MCF 10A (cell line): ENCODE results near the gene ADGRA3. TPM values are rescaled to one million over a fixed set of nuclear protein-coding genes. Genes with fewer than 3 reads are reported as not detected.

Experiments
- BruUV-seq: library from RNA; stranded (reverse); fragments of 400-500 nt; replicated peaks from 2 replicates; lab custom pipeline; 2021; lab: Mats Ljungman, UMichigan
- CTCF ChIA-PET: fragments of 300-600 bp; sonication (Branson Sonifier 250); formaldehyde crosslinking; extraction: SDS; loops from one replicate; lab custom pipeline; 2021; ENCODE audit warnings: antibody characterized with exemption, inconsistent platforms; lab: Yijun Ruan, JAX
- POLR2A ChIA-PET: fragments of 300-600, 350-650 bp; sonication (Branson Sonifier 250); formaldehyde crosslinking; extraction: SDS; loops from one replicate; lab custom pipeline; 2020; ENCODE audit warnings: antibody characterized with exemption, inconsistent platforms; lab: Yijun Ruan, JAX
- DNase-seq: peaks from one replicate; pipeline ENCODE4 v3.0.0-alpha.2; 2018; ENCODE audit not compliant: unreplicated experiment
- H3K27ac Mint-ChIP-seq: one replicate; pipeline ENCODE4 v1.8.0; 2022; ENCODE audit warnings: mild to moderate bottlenecking, low read depth, mixed read lengths; ENCODE audit not compliant: unreplicated experiment
- H3K27me3 Mint-ChIP-seq: one replicate; pipeline ENCODE4 v1.8.0; 2022; ENCODE audit warnings: mixed read lengths; ENCODE audit not compliant: insufficient read depth, unreplicated experiment
- H3K36me3 Mint-ChIP-seq: one replicate; pipeline ENCODE4 v1.8.0; 2022; ENCODE audit warnings: mild to moderate bottlenecking, moderate library complexity, mixed read lengths; ENCODE audit not compliant: insufficient read depth, unreplicated experiment
- H3K4me1 Mint-ChIP-seq: one replicate; pipeline ENCODE4 v1.8.0; 2022; ENCODE audit warnings: mixed read lengths; ENCODE audit not compliant: insufficient read depth, unreplicated experiment
- H3K4me3 Mint-ChIP-seq: one replicate; pipeline ENCODE4 v1.8.0; 2022; ENCODE audit warnings: mild to moderate bottlenecking, moderate library complexity, mixed read lengths; ENCODE audit not compliant: unreplicated experiment
- H3K9me3 Mint-ChIP-seq: one replicate; pipeline ENCODE4 v1.8.0; 2022; ENCODE audit warnings: mixed read lengths; ENCODE audit not compliant: unreplicated experiment
- intact Hi-C: fragments of 100-400 bp; cut with micrococcal nuclease; formaldehyde crosslinking; loops from 2 replicates; pipeline ENCODE4 v1.14.1; 2022
- total RNA-seq: library from RNA; stranded (reverse); gene quantifications from 2 replicates; pipeline ENCODE4 v1.2.3, GENCODE V29; 2022
- TF ChIP-seq, protein P1 (sequence below): fragments of 200-600 bp; IDR thresholded peaks from one replicate; pipeline ENCODE4 v1.8.0; 2022; ENCODE audit warnings: antibody characterized with exemption, mild to moderate bottlenecking; ENCODE audit not compliant: unreplicated experiment

The ADGRA3 gene
- total RNA-seq, 1 experiment from 2014 or later: 25.2 TPM

DNA sequence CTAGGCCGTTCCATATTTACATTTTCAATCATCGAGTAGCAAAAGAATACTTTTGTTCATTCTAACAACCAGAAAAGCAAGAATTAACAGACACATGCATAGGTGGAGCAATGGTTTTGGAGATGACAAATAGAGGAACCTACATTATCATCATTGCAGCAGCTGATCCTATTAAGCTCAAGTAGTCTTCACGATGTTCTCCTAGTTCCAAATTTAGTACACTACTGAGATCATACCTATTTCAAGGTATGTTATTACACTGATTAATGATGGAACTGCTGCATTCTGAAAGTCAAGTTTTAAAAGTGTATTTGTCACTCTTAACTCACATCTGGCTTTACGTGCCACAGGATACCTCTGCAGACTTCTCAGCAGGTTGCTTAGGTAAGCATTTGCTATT, 87.4 kb downstream of the ADGRA3 start:
- TF ChIP-seq, protein P1, sequence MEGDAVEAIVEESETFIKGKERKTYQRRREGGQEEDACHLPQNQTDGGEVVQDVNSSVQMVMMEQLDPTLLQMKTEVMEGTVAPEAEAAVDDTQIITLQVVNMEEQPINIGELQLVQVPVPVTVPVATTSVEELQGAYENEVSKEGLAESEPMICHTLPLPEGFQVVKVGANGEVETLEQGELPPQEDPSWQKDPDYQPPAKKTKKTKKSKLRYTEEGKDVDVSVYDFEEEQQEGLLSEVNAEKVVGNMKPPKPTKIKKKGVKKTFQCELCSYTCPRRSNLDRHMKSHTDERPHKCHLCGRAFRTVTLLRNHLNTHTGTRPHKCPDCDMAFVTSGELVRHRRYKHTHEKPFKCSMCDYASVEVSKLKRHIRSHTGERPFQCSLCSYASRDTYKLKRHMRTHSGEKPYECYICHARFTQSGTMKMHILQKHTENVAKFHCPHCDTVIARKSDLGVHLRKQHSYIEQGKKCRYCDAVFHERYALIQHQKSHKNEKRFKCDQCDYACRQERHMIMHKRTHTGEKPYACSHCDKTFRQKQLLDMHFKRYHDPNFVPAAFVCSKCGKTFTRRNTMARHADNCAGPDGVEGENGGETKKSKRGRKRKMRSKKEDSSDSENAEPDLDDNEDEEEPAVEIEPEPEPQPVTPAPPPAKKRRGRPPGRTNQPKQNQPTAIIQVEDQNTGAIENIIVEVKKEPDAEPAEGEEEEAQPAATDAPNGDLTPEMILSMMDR: no peak
- H3K9me3 Mint-ChIP-seq: no peaks in the 10 kb centered on the region

DNA sequence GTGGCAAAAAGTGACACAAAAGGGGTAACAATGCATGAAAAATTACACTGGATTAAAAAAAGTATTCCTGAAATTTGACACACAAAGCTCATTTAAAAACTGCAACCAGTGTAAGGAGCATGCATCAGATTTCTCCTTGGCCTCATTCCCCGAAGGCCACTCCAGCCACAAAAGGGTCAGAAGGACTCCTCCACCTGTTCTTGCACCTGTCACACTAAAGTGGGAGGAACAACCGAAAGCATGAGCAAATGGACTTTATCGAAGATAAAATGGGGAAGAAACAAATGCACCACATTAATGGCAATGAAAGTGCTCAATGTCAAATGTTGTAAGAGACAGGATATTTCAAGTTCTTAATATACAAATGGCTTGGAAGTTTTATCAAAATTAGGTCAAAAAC, 88.2 kb downstream of the ADGRA3 start:
- Mint-ChIP-seq H3K9me3 (no peaks in the 10 kb centered on the region), H3K4me3 (no peak overlapping the region), H3K36me3 (peaks cover 25% of the 10 kb centered on the region), H3K27ac (no peak overlapping the region), H3K27me3 (no peaks in the 10 kb centered on the region), H3K4me1 (no peaks in the 10 kb centered on the region)
- ChIA-PET CTCF (interaction anchor here (0.6 to 1.1 kb wide), 3 partner anchors 70 to 180 kb away, joined by 3 to 6 read pairs (median 3); no protein-coding TSS in a partner anchor), POLR2A (interaction anchor here (1.0 kb wide), 1 partner anchor 56 kb away, joined by 4 read pairs; no protein-coding TSS in a partner anchor)
- TF ChIP-seq, protein P1: no peak
- intact Hi-C loops: no loop called here
- DNase-seq: no peak
- BruUV-seq: no TSS peak

More for the DNA sequence above, 87.4 kb downstream of the ADGRA3 start:
- Mint-ChIP-seq H3K27me3 (no peaks in the 10 kb centered on the region), H3K4me3 (no peak overlapping the region), H3K27ac (no peak overlapping the region), H3K4me1 (no peaks in the 10 kb centered on the region), H3K36me3 (peaks cover 22% of the 10 kb centered on the region)
- ChIA-PET CTCF (interaction anchor here (0.7 kb wide), 1 partner anchor 262 kb away, joined by 3 read pairs; no protein-coding TSS in a partner anchor), POLR2A (interaction anchor here (0.6 kb wide), 1 partner anchor 568 kb away, joined by 3 read pairs; no protein-coding TSS in a partner anchor)
- intact Hi-C loops: no loop called here
- no peak for DNase-seq
- BruUV-seq: no TSS peak

DNA sequence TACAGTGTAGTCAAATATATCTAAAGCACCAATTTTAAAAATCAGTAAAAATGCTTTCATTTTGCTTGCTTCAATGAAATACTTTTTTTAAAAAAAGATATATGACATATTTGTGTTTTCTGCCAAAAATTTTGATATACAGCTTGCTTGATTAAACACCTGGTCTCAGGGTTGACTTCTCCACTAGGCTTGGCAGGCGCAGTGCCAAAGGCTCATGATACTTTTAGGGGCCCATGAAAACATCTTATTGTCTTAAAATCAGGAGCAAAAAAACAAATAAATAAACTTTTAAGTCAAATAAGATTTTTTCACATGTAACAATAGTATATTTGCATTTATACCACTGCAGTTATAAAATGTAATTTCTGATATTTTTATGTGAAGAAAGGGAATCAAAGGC, 95.6 kb downstream of the ADGRA3 start:
- H3K27me3 Mint-ChIP-seq: no peaks in the 10 kb centered on the region
- H3K4me1 Mint-ChIP-seq: no peaks in the 10 kb centered on the region
- TF ChIP-seq, protein P1: no peak
- H3K27ac Mint-ChIP-seq: no peak overlapping the region
- H3K36me3 Mint-ChIP-seq: peaks cover 46% of the 10 kb centered on the region
- ChIA-PET CTCF (no interaction called here), POLR2A (no interaction called here)
- no peak for DNase-seq
- intact Hi-C loops: no loop called here
- H3K4me3 Mint-ChIP-seq: no peak overlapping the region
- no peaks in the 10 kb centered on the region for H3K9me3 Mint-ChIP-seq
- no TSS peak for BruUV-seq

DNA sequence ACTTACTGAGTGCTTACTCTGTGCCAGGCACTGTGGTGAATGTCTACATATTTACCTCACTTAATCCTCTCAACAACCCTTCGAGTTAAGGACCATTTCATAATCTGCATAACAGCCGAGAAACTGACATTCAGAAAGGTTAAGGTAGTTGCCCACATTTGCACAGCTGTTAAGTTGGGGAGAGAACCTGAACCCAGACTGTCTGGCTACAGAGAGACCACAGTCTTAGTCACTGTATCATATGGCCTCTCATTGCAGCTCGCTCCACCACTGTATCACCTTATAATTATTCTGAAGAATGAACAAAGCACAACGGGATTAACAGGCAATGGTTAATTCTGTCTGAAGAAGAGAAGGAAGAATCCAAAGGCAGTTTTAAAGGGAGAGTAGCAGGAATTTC, 98.5 kb downstream of the ADGRA3 start:
- H3K9me3 Mint-ChIP-seq: no peaks in the 10 kb centered on the region
- H3K27me3 Mint-ChIP-seq: no peaks in the 10 kb centered on the region
- H3K4me3 Mint-ChIP-seq: no peak overlapping the region
- H3K27ac Mint-ChIP-seq: no peak overlapping the region
- H3K36me3 Mint-ChIP-seq: peaks cover 49% of the 10 kb centered on the region
- intact Hi-C loops: no loop called here
- TF ChIP-seq, protein P1: no peak
- no peak for DNase-seq
- CTCF ChIA-PET: interaction anchor here (0.5 to 2.0 kb wide), 5 partner anchors 28 to 628 kb away, joined by 3 to 6 read pairs (median 4); no protein-coding TSS in a partner anchor
- no peaks in the 10 kb centered on the region for H3K4me1 Mint-ChIP-seq
- POLR2A ChIA-PET: no interaction called here
- no TSS peak for BruUV-seq
